Esophagus squamous epithelium (tissue), 5 donors: ENCODE measurements around the gene OPCML. TPM values are rescaled to one million over a fixed set of nuclear protein-coding genes. Genes with fewer than 3 reads are reported as not detected.

Experiments
- DNase-seq: peaks from one replicate; lab custom pipeline; 2025; lab: John Stamatoyannopoulos, UW
- H3K27ac ChIP-seq, 4 donors: fragments of 200-600 bp; sonication (generic); one replicate each; pipeline ENCODE4 v1.5.1; 2016 to 2019; ENCODE audit warnings: mild to moderate bottlenecking in 1 of 4
- H3K27me3 ChIP-seq, 4 donors: fragments of 200-600 bp; sonication (generic); 1 replicate in 3 of 4; 2 replicates in 1 of 4; pipeline versions ENCODE4 v1.5.1 to v1.6.0; 2017 to 2021; ENCODE audit warnings: antibody characterized with exemption in 1 of 4
- H3K36me3 ChIP-seq, 3 donors: fragments of 200-600 bp; sonication (generic); one replicate each; pipeline ENCODE4 v1.5.1; 2016 to 2019
- H3K4me1 ChIP-seq, 3 donors: fragments of 200-600 bp; sonication (generic); one replicate each; pipeline ENCODE4 v1.5.1; 2017 to 2019
- H3K4me3 ChIP-seq, 4 donors: fragments of 200-600 bp; sonication (generic); 1 replicate in 3 of 4; 2 replicates in 1 of 4; pipeline ENCODE4 v1.5.1; 2016 to 2019; ENCODE audit warnings: mild to moderate bottlenecking in 2 of 4, moderate library complexity in 1 of 4
- H3K9me3 ChIP-seq, 3 donors: fragments of 200-600 bp; sonication (generic); one replicate each; pipeline ENCODE4 v1.5.1; 2016 to 2019
- CTCF ChIP-seq, 6 experiments: fragments of 450-650 bp in 4 of 6; fragments of 200-600 bp in 2 of 6; sonication (generic) in 2 of 6; IDR thresholded peaks; one replicate each; pipeline ENCODE4 v1.5.1; 2016 to 2019; ENCODE audit warnings: antibody characterized with exemption in 6 of 6, mild to moderate bottlenecking in 4 of 6, moderate library complexity in 4 of 6
- POLR2A ChIP-seq, 4 donors: fragments of 450-650 bp; IDR thresholded peaks; one replicate each; pipeline ENCODE4 v1.6.1; 2017; ENCODE audit warnings: antibody characterized with exemption in 4 of 4, mild to moderate bottlenecking in 4 of 4, moderate library complexity in 3 of 4
- WGBS, 2 donors: methylation state at CpG; one replicate each; pipeline ENCODE4 v1.1.5; 2018; 5-methylcytosine and 5-hydroxymethylcytosine counted together
- intact Hi-C: fragments of 100-400 bp; cut with DNase I; formaldehyde crosslinking; loops from one replicate; pipeline ENCODE4 v1.15.0; 2022
- total RNA-seq, 4 donors: library from RNA; depleted of rRNA; stranded (reverse); fragments of >200 nt; gene quantifications; one replicate each; pipeline ENCODE4 v1.1.0, GENCODE V29; 2016
- donor health status: DM: yes; HTN: yes; CAD: no.

OPCML gene
- total RNA-seq, 4 donors from 2014 or later = under 0.01 TPM; not detected in 3

- no peak for TF ChIP-seq CTCF (IDR thresholded peaks at IDR 0.05)
- no peak overlapping the region for H3K4me3 ChIP-seq
- WGBS, 2 donors = 47 to 56% methylated on average over 1 of the region's 1 CpG
- DNase-seq = no peak
- H3K27me3 ChIP-seq = no peaks in the 10 kb centered on the region
- no peaks in the 10 kb centered on the region for H3K36me3 ChIP-seq
- H3K4me1 ChIP-seq = no peaks in the 10 kb centered on the region
- intact Hi-C loops = no loop called here
- H3K9me3 ChIP-seq = no peaks in the 10 kb centered on the region
- no peak overlapping the region for H3K27ac ChIP-seq
Measured at GRCh38 chr11:133020372-133020714, 512.0 kb downstream of the OPCML start.

DNA sequence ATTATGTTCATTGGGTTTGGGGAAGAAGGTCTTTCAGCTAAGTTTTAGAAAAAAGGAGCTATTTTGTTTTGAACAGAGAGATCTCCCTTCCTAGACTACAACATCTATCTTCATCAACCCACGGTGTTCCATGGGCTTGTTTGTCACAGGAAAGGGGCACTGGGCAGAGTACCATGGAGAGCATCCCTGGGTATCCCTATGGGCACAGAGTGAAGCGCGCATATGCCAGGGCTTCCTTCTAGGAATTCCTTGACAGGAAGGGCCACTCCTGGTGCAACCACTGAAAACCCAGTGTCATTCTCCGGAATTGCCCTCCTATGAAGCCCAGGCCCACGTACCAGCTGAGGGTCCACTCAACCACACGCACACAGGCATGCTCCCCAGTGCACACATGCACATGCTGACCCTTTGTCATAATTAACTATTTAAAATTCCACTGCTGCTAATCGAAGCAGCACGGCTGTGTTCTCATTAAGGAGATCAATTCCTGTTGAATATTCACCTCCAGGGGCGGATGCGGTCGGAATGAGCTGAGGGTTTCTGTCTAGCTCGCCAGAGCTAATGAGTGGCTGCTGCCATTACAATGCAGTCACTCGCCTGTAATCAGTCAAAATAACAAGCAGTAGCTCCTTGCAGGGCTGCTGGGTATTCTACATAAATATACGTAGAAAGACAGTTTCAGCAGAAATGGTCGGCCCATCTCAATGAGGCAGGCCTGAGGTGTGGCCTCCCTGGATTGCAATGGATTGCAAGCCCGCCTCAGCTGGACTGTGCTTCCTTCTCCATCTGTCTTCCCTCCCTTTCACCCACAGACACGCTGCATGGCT, 512.5 kb downstream of the OPCML start:
- H3K4me1 ChIP-seq = no peaks in the 10 kb centered on the region
- H3K36me3 ChIP-seq = no peaks in the 10 kb centered on the region
- no peak overlapping the region for H3K27ac ChIP-seq
- H3K4me3 ChIP-seq = no peak overlapping the region
- H3K27me3 ChIP-seq = no peaks in the 10 kb centered on the region
- no peaks in the 10 kb centered on the region for H3K9me3 ChIP-seq
- no peak for DNase-seq
- TF ChIP-seq CTCF (IDR thresholded peaks at IDR 0.05) (no peak), POLR2A (IDR thresholded peaks at IDR 0.05) (no peak)
- intact Hi-C loops = no loop called here
- WGBS, 2 donors = 76 to 80% methylated on average over 9 to 16 of the region's 17 CpGs

DNA sequence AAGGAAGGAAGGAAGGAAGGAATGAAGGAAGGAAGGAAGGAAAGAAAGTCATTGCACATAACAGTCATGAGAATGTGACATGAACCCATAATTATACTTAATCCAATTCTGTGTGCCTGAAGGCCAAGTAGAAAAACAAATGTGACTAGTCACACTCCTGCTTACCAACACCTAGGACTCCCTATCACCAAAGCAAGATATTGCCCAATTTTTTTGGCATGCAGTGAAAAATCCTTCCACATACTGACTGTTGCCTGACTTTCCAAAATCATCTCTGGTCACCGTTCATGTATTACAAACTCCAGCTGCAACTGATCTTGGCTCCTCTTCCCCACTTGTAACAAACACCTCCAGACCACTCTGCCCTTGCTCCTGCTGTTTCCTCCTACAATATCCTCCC, 516.8 kb downstream of the OPCML start:
- intact Hi-C loops = no loop called here
- Histone ChIP-seq H3K27ac (no peak overlapping the region), H3K36me3 (no peaks in the 10 kb centered on the region), H3K4me3 (no peak overlapping the region), H3K9me3 (no peaks in the 10 kb centered on the region), H3K4me1 (no peaks in the 10 kb centered on the region), H3K27me3 (no peaks in the 10 kb centered on the region)
- DNase-seq = no peak
- TF ChIP-seq POLR2A (IDR thresholded peaks at IDR 0.05) = no peak
- TF ChIP-seq CTCF (IDR thresholded peaks at IDR 0.05) = no peak
- WGBS, 2 donors = 59 to 68% methylated on average over 1 of the region's 1 CpG

DNA sequence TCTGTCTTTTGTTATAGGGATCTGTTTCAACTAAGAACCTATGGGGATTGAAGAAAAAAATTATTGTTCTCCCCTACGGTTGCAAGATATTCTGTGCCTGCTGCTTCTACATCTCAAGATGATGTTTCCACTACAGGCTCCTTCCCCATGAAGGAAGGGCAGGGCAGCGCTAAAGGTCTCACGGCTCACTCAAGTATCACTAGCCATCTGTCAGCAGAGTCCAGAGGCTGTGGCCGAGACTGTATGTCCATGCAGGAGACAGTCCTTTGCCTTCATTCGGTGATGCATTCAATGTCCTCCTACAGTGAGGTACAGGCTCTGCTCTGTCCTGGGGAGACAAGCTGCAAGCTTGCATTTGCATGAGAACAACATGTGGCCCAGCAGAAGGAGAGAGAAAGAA, 518.0 kb downstream of the OPCML start:
- intact Hi-C loops = no loop called here
- TF ChIP-seq POLR2A (IDR thresholded peaks at IDR 0.05) = no peak
- no peak for TF ChIP-seq CTCF (IDR thresholded peaks at IDR 0.05)
- Histone ChIP-seq H3K4me1 (no peaks in the 10 kb centered on the region), H3K4me3 (no peak overlapping the region), H3K27me3 (no peaks in the 10 kb centered on the region), H3K27ac (no peak overlapping the region), H3K36me3 (no peaks in the 10 kb centered on the region), H3K9me3 (no peaks in the 10 kb centered on the region)
- DNase-seq = no peak
- 37 to 70% methylated on average over 3 to 5 of the region's 5 CpGs for WGBS, 2 donors

DNA sequence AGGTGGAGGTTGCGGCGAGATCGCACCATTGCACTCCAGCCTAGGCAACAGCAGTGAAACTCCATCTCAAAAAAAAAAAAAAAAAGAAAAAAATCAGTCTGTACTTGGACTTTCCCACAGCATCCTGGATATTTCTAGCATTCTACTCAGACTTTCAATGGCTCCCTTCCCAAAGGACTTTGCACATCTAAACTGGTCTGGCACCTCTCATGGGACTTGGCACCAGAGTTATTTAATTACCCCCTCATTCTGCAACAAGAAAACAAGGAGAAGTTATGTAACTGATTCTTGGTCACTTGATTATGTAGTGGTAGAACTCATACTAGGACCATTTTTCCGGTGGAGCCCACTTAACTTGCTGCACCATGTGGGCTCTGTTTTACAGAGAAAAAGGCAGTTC, 519.5 kb downstream of the OPCML start:
- Histone ChIP-seq H3K4me1 (no peaks in the 10 kb centered on the region), H3K4me3 (no peak overlapping the region), H3K9me3 (no peaks in the 10 kb centered on the region), H3K36me3 (no peaks in the 10 kb centered on the region), H3K27ac (no peak overlapping the region), H3K27me3 (no peaks in the 10 kb centered on the region)
- 89 to 95% methylated on average over 4 of the region's 4 CpGs for WGBS, 2 donors
- no peak for DNase-seq
- intact Hi-C loops = no loop called here
- TF ChIP-seq CTCF (IDR thresholded peaks at IDR 0.05) (no peak), POLR2A (IDR thresholded peaks at IDR 0.05) (no peak)
